Stimulated activated naive B cell treated with anti-CD40 and anti-IgM and Interleukin-4, amounts not matched to agents 10 μg/mL and 1 μg/mL and 100 μg/mL, for 72 hours (primary cell): ENCODE results near the gene CCM2.

Experiments used
- ATAC-seq, 2 donors: fragments of 150-1000 bp; cut with Tn5 transposase; replicated peaks; 2 replicates each; pipeline ENCODE4 v1.10.0; 2021; ENCODE audit warnings: moderate library complexity in 1 of 2
- DNase-seq: peaks from one replicate; pipeline ENCODE4 v3.0.0; 2021
- H3K27ac Mint-ChIP-seq: one replicate; pipeline ENCODE4 v1.8.0; 2022; ENCODE audit warnings: mild to moderate bottlenecking, mixed read lengths
- H3K27me3 Mint-ChIP-seq, 2 donors: one replicate each; pipeline ENCODE4 v1.8.0; 2022; ENCODE audit warnings: mixed read lengths in 2 of 2
- H3K36me3 Mint-ChIP-seq, 2 donors: one replicate each; pipeline ENCODE4 v1.8.0; 2022; ENCODE audit warnings: mixed read lengths in 2 of 2, mild to moderate bottlenecking in 1 of 2
- H3K4me1 Mint-ChIP-seq, 2 donors: one replicate each; pipeline ENCODE4 v1.8.0; 2022; ENCODE audit warnings: mixed read lengths in 2 of 2, mild to moderate bottlenecking in 1 of 2
- H3K4me3 Mint-ChIP-seq, 2 donors: one replicate each; pipeline ENCODE4 v1.8.0; 2022; ENCODE audit warnings: mild to moderate bottlenecking in 2 of 2, mixed read lengths in 2 of 2, moderate library complexity in 1 of 2
- H3K9me3 Mint-ChIP-seq, 2 donors: one replicate each; pipeline ENCODE4 v1.8.0; 2022; ENCODE audit warnings: mixed read lengths in 2 of 2, mild to moderate bottlenecking in 1 of 2

The CCM2 gene

DNA sequence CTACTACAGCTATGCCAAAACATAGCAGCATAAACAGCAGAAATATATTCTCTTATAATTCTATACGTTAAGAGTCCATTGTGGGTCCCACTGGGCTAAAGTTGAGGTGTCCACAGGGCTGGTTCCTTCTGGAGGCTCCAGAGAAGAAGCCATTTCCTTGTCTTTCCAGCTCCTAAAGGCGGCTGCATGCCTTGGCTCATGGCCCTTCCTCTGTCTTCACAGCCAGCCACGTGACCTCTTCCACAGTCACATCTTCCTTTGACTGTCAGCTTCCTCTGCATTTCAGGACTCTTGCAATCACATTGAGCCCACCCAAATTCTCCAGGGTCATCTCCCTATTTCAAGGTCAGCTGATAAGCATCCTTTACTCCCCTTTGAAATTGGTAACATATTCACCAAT, 71.5 kb downstream of the CCM2 start:
- H3K4me1 Mint-ChIP-seq: peaks cover 16 to 40% of the 10 kb centered on the region in 2 donors
- H3K27me3 Mint-ChIP-seq: no peaks in the 10 kb centered on the region
- peaks cover 50 to 73% of the 10 kb centered on the region in 2 donors for H3K36me3 Mint-ChIP-seq
- no peaks in the 10 kb centered on the region for H3K9me3 Mint-ChIP-seq
- DNase-seq (no peak), ATAC-seq (no peak)
- no peak overlapping the region for H3K27ac Mint-ChIP-seq
- H3K4me3 Mint-ChIP-seq: no peak overlapping the region

DNA sequence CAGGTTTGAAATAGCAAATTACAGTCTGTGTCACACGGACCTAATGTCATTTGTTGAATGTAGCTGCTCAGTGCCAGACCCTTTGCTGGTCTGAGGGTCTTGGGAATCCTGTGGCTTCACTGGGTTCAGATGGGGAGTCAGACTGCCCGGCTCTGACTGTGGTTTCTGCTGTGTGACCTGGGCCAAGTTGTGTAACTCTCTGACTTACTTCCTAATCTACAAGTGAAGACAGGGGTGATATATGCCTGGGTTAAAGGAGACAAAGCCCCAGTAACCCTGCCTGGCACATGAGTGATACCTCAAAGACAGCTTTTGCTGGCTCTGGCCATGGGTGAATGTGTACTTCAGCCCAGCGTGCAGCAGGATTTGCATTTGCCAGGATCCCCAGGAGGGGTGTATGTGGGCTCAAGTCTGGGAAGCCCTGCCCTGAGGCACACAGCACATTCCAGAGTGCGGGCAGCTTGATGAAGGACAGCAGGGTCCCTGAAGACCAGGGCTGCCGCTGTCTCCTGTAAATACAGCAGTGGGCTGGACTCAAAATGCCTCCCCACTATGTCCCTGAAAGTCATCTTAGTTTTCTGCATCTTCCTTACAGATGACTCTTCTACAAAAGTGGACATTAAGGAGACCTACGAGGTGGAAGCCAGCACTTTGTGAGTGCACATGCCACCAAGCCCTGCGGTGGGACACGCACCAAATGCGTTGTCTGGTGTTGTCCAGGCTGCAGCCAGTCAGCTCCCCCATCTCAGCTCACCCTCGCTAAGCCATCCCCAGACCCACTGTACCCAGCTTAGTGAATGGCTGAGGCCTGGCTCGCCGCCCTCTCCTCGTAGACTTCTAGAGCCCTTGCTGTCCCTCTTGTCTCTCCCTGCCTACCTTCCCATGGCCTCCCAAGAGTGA, 72.4 kb downstream of the CCM2 start:
- Mint-ChIP-seq H3K9me3 (no peaks in the 10 kb centered on the region), H3K4me3 (peak overlapping the region in 1 of 2 donors; percentile 8), H3K27ac (peak overlapping the region; percentile 65), H3K27me3 (no peaks in the 10 kb centered on the region), H3K36me3 (peaks cover 53 to 75% of the 10 kb centered on the region in 2 donors), H3K4me1 (peaks cover 16 to 40% of the 10 kb centered on the region in 2 donors)
- DNase-seq: no peak
- no peak for ATAC-seq

DNA sequence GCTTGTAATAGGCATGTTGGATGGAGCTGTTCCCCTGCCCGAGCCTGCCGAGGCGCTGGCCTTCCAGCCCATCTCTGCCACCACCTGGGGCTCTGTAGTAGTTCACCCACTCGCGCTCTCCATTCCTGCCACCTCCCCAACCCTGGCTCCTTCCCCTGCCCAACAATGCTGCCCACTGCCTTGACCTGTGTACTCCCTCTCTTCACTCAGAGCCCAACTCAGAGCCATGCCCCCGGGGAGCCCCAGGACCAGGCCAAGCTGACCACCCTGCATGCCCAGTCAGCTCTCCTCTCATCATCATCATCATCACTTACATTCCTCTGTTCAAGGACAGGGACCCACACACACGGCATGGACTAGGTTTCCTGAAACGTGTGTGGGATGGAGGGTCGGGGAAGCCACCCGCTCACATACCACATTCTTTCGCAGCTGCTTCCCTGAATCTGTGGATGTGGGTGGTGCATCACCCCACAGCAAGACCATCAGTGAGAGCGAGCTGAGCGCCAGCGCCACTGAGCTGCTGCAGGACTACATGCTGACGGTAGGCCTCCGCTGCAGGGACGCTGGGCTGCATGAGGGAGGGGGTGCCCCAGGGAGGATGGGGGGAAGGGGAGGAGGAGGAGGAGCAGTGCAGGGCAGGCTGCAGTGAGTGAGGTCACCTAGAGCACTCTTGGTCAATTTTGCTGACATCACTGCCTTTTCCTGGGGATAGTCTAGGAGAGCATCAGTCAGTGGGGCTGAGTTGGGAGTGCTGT, 73.2 kb downstream of the CCM2 start:
- Mint-ChIP-seq H3K4me3 (peak overlapping the region in 1 of 2 donors; percentile 8), H3K36me3 (peaks cover 51 to 75% of the 10 kb centered on the region in 2 donors), H3K27me3 (no peaks in the 10 kb centered on the region), H3K9me3 (no peaks in the 10 kb centered on the region), H3K27ac (peak overlapping the region; percentile 65), H3K4me1 (peaks cover 14 to 33% of the 10 kb centered on the region in 2 donors)
- ATAC-seq (no peak), DNase-seq (no peak)

DNA sequence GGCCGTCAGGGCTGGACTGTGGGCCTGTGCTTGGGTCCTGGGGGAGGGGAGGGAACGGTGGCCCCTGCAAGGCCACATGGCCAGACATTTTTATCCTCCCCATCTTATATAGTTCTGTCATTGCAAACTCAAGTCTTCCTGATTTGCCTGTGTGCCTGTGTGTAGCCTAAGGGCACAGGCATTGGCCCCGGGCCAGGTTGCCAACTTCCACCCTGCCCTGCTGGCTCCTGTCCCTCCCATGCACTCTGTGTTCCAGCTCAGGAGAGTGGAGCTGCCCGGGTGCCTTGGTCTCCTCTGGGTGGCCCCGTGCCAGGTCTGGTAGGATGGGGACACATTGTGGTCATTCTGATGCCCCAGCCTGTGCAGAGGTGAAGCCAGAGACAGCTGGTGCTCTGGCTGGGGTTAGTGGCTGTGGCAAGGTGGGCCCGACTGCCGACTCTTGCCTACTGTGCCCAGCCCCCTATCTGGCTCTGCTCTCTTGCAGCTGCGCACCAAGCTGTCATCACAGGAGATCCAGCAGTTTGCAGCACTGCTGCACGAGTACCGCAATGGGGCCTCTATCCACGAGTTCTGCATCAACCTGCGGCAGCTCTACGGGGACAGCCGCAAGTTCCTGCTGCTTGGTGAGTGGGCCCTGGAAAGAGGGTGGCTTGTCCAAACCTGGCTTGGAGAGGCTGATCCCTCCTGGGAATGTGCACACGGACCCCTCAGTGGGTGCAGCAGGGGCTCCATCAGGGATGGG, 74.0 kb downstream of the CCM2 start:
- peak overlapping the region; percentile 63 for H3K27ac Mint-ChIP-seq
- H3K4me3 Mint-ChIP-seq: no peak overlapping the region
- H3K27me3 Mint-ChIP-seq: no peaks in the 10 kb centered on the region
- no peaks in the 10 kb centered on the region for H3K9me3 Mint-ChIP-seq
- peaks cover 16 to 26% of the 10 kb centered on the region in 2 donors for H3K4me1 Mint-ChIP-seq
- H3K36me3 Mint-ChIP-seq: peaks cover 47 to 71% of the 10 kb centered on the region in 2 donors
- no peak for DNase-seq
- no peak for ATAC-seq

DNA sequence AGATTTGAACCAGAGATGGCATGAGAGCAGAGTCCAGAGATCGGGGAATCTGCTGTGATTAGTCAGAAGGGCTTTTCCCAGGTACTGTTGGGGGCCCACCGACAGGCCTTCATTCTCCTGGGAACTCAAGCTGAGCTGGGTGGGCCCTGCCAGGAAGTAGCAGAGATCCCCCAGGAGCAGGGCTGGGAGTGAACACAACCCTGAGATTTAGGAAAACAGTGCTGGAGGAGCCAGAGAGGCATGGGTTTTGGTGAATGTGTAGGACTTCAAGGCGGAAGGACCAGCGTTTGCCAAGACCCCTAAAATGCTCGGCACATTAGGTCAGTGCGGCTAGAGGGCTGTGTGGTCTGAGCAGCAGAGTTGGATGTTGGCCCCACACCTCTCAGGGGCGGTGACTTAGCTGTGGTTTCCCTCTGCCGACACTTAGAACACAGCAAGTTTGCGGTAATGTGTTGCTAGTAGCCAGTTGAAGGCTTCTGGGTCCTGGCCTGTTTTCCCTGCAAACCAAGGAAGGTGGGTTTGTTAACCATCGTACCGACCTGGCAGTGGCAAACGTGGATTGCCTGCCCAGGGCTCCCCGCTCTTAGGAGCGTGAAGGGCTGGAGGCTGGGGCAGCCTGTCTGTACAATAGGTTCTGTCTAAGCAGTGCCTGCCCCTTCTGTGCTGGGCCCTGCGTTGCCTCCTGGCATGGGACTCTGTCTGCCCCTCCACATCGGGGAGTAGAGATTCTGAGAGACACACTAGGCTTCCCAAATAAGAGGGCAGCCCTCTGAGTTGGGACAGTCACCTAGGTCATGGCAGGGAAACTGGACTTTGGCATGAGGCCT, 74.7 kb downstream of the CCM2 start:
- Mint-ChIP-seq H3K4me1 (peaks cover 16 to 29% of the 10 kb centered on the region in 2 donors), H3K27me3 (no peaks in the 10 kb centered on the region), H3K9me3 (no peaks in the 10 kb centered on the region), H3K27ac (peak overlapping the region; percentile 63), H3K36me3 (peaks cover 42 to 64% of the 10 kb centered on the region in 2 donors), H3K4me3 (no peak overlapping the region)
- ATAC-seq: no peak
- DNase-seq: no peak

DNA sequence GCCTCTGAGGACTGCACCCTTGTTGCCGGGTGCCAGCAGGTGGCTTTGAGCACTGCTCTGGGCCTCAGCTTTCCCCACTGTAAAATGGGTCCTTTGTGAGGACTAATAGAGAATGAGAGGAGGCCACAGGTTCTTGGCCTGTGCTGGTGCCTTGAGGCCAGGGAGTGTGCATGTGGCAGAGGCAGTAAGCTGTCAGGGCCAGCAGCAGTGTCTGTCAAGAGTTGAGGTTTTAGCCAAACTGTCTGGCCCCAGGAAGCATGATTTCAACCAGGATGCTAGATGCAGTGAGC, 75.3 kb downstream of the CCM2 start:
- Mint-ChIP-seq H3K27ac (peak overlapping the region; percentile 37), H3K4me3 (no peak overlapping the region), H3K27me3 (no peaks in the 10 kb centered on the region), H3K36me3 (peaks cover 38 to 60% of the 10 kb centered on the region in 2 donors), H3K4me1 (peaks cover 19 to 31% of the 10 kb centered on the region in 2 donors), H3K9me3 (no peaks in the 10 kb centered on the region)
- no peak for ATAC-seq
- no peak for DNase-seq

DNA sequence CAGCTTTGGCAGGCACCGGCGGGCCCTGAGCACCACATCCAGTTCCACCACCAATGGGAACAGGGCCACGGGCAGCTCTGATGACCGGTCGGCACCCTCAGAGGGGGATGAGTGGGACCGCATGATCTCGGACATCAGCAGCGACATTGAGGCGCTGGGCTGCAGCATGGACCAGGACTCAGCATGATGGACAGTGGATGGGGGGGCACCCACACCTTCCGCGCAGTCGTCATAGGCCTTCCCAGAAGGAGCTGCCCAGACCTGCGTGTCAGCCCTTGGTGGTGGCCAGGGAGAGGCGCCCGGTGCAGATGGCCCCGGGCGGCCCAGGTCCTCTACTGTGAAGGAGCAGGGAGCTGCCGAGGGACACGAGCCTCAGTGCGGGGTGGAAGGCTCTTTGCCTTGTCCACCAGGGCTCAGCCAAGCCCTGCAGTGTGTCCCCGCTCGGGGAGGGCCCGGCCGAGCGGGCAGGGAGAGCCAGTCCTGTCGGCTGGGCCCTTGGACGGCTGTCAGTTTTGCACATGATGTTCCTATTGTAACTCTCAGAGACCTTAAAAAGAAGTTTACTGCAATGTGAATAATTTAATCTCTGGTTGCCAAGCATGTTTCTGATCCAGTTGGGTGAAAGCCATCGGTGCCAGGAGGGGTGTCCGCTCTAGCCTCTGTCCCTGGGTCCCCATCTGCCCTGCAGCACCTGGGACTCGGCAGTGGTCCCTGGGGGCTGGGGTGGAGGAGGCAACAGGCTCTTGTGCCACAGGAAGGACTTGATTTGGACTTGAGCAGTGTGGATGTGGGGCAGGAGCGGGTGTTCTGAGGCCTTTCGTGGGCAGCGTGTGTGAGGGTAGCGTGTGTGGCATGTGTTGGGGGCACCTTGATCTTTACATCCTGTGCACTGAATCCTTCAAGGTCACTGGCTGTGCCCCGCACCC, 76.1 kb downstream of the CCM2 start:
- Mint-ChIP-seq H3K27ac (peak overlapping the region; percentile 73), H3K9me3 (no peaks in the 10 kb centered on the region), H3K36me3 (peaks cover 35 to 60% of the 10 kb centered on the region in 2 donors), H3K27me3 (no peaks in the 10 kb centered on the region), H3K4me1 (peaks cover 19 to 35% of the 10 kb centered on the region in 2 donors), H3K4me3 (no peak overlapping the region)
- ATAC-seq (no peak), DNase-seq (no peak)

DNA sequence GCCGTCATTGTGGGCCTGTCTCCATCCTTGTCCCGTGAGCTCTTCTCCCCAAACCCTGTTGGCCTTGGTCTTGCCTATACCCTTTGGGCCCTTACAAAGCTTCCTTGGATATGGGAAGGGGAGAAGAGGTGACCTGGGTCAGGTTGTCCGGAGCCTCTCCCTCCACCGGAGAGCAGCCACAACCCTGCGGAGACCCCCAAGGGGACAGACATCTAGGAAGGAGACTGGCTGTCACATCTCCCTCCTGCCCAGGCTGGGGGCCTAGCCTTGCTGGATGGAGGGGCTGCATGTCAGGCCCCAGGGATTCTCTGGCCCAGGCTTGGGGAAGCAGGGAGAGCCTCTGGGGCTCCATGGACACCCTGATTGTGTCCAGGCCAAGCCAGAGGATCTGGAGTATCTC, 76.9 kb downstream of the CCM2 start:
- Mint-ChIP-seq H3K4me3 (no peak overlapping the region), H3K36me3 (peaks cover 35 to 53% of the 10 kb centered on the region in 2 donors), H3K27ac (peak overlapping the region; percentile 39), H3K4me1 (peaks cover 19 to 35% of the 10 kb centered on the region in 2 donors), H3K9me3 (no peaks in the 10 kb centered on the region), H3K27me3 (no peaks in the 10 kb centered on the region)
- ATAC-seq: no peak
- DNase-seq: no peak

DNA sequence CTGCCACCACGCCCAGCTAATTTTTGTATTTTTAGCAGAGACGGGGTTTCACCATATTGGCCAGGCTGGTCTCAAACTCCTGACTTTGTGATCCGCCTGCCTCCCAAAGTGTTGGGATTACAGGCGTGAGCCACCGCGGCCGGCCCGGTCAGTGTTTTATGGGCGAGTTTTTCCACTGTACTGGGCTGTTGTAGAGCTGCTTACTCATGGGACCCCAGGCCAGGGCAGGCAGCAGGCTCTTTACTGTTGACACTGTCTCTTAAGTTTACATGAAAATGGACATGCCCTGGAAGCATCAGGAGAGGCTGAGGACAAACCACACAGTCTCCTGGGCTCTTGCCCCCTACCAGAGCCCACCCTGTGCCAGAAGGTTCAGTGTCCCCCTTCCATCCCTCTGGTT, 77.6 kb downstream of the CCM2 start:
- no peak for ATAC-seq
- H3K27me3 Mint-ChIP-seq: no peaks in the 10 kb centered on the region
- DNase-seq: no peak
- peak overlapping the region in 1 of 2 donors; percentile 5 for H3K4me3 Mint-ChIP-seq
- H3K27ac Mint-ChIP-seq: peak overlapping the region; percentile 72
- H3K4me1 Mint-ChIP-seq: peaks cover 19 to 35% of the 10 kb centered on the region in 2 donors
- no peaks in the 10 kb centered on the region for H3K9me3 Mint-ChIP-seq
- peaks cover 35 to 51% of the 10 kb centered on the region in 2 donors for H3K36me3 Mint-ChIP-seq

DNA sequence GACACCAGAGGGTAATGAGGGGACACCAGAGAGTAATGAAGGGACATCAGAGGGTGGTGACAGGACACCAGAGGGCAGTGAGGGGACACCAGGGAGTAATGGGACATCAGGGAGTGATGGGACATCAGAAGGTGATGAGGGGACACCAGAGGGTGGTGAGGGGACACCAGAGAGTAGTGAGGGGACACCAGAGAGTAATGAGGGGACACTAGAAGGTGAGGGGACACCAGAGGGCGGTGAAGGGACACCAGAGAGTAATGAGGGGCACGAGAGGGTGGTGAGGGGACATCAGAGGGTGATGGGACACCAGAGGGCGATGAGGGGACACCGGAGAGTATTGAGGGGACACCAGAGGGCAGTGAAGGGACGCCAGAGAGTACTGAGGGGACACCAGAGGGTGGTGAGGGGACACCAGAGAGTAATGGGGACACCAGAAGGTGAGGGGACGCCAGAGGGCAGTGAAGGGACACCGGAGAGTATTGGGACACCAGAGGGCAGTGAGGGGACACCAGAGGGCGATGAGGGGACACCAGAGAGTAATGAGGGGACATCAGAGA, 78.2 kb downstream of the CCM2 start:
- H3K9me3 Mint-ChIP-seq: no peaks in the 10 kb centered on the region
- peak overlapping the region in 1 of 2 donors; percentile 5 for H3K4me3 Mint-ChIP-seq
- H3K4me1 Mint-ChIP-seq: peaks cover 14 to 29% of the 10 kb centered on the region in 2 donors
- DNase-seq (no peak), ATAC-seq (peak in 1 of 2 donors; percentile 13)
- H3K27ac Mint-ChIP-seq: peak overlapping the region; percentile 72
- peaks cover 29 to 45% of the 10 kb centered on the region in 2 donors for H3K36me3 Mint-ChIP-seq
- H3K27me3 Mint-ChIP-seq: no peaks in the 10 kb centered on the region

DNA sequence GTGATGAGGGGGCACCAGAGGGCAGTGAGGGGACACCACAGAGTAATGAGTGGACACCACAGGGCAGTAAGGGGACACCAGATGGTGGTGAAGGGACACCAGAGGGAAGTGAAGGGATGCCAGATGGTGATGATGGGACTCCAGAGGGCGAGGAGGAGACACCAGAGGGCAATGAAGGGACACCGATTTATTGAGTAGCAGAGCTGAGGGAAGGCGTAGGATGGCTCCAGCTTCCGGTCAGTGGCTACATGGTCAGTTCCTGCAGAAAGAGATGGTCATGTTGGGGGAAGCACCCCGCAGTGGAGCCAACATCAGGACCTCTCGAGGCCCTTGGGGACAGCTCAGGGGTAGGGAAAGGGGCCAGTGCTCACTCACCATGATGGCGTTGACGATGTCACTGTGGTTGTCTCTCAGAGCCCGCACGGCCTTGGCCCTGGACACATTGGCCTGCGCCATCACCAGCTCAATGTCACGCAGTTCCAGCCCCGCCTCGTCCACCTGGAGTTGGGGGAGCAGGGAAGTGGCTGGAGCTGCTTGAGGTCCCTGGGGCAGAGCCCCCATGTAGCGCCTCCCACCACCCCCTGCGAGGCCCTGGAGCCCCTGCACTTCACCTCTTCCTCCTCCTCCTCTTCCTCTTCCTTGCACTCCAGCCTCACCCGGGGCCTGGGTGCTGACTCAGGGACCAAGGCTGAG, 80.4 kb downstream of the CCM2 start:
- peak overlapping the region; percentile 15 to 29 for H3K4me3 Mint-ChIP-seq
- peak overlapping the region; percentile 76 for H3K27ac Mint-ChIP-seq
- peaks cover 12 to 20% of the 10 kb centered on the region in 2 donors for H3K4me1 Mint-ChIP-seq
- no peaks in the 10 kb centered on the region for H3K9me3 Mint-ChIP-seq
- ATAC-seq (peak; percentile 14 to 22), DNase-seq (no peak)
- no peaks in the 10 kb centered on the region for H3K27me3 Mint-ChIP-seq
- H3K36me3 Mint-ChIP-seq: peaks cover 11 to 25% of the 10 kb centered on the region in 2 donors
